HG03460 (cell line): Measurements from ENCODE around the gene PDZD7.
"Not testable (repeated sequence)": the region's sequence is repeated elsewhere in the genome, so short reads cannot be mapped to it uniquely, and the experiment has no call there.

ENCODE experiments used
- ATAC-seq: cut with Tn5 transposase; IDR thresholded peaks from one replicate; pipeline ENCODE4 v1.9.1; 2021; ENCODE audit not compliant: unreplicated experiment

PDZD7 gene

DNA sequence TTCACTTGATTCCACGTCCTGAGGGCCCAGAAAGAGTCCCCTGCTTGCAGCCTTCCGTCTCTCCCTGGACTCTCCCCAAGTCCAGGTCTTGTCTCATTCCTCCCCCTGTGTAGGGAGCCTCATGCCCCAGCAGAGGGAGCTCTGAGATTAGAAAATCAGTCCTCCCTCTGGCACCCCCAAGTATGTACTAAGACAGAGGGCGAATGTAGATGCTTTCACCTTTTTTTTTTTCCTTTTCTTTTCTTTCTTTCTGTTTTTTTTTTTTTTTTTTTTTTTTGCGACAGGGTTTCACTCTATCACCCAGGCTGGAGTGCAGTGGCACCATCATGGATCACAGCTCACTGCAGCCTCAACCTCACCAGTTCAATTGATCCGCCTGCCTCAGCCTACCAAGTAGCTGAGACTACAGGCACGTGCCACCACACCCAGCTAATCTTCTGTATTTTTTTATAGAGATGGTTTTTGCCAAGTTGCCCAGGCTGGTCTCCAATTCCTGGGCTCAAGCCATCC lies 10.4 kb upstream of the PDZD7 start:
- ATAC-seq: peak; percentile 67

DNA sequence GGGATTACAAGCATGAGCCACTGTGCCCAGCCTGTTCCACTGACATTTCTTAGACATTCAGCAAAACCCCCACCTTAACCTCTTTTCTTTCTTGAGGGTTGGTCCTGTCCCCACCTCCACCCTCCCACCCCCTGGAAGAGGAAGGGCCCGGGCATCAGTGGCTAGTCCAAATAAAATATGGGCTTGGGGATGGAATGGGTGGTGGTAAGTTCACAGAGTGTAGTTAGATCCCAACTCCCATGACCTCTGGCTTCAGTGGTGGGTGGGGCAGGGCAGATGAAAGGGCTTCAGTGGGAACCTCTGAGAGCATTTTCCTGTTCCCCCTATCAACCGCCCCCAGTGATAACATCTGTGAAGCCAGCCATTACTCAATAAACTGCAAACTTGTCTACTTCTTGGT lies 9.9 kb upstream of the PDZD7 start:
- no peak for ATAC-seq

DNA sequence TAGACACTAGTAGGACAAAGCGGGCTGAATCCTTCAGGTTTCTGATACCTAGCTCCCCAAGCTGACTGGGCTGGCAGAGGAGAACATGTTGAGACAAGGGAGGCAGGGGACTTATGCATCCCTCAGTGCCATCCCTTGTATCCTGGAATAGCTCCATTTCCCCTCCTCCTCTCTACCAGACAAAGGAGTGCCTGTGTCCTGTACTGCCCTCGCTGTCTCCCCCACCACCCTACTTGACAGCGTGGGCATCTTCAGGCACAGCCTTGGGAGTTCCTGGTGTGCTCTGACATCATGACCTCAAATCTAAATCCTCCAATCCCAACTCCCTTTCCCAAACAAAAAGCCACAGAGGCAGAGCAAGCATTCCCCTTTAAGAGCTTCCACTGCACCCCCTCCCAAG lies 9.1 kb upstream of the PDZD7 start:
- no peak for ATAC-seq

DNA sequence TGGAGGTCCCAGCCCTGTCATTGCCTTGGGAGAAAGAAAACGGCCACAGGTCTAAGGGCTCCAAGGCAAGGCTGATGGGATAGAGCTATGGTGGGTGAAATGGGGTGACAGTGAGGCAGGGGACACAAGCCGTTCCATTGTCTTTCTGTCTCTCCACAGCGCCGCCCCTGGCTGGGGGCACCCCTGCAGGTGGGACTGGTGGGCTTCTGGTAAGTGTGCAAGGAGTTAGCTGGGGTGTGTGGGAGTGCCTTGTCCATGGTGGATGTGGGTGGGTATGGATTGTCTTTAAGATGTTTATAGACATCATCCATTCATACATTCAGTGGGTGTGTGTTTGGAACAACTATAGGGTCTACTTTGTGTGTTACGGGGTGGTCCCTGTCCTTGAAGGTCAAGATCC lies 7.6 kb upstream of the PDZD7 start:
- ATAC-seq: no peak

DNA sequence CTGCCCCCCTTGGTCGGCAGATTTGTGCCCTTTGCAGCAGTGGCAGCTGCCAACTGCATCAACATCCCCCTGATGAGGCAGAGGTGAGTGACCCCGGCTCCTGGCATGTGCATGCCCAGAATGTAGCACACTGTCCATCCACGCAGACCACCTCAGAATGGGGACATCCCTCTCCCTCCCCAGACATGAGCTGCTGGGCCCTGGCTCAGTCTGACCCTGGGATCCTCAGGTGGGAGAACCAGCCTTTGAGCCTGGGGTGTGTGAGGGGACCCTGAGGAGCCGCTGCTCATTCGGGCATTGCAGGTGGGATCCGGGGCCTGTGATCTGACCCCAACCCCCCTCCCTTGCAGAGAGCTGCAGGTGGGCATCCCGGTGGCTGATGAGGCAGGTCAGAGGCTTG lies 5.8 kb upstream of the PDZD7 start:
- no peak for ATAC-seq

DNA sequence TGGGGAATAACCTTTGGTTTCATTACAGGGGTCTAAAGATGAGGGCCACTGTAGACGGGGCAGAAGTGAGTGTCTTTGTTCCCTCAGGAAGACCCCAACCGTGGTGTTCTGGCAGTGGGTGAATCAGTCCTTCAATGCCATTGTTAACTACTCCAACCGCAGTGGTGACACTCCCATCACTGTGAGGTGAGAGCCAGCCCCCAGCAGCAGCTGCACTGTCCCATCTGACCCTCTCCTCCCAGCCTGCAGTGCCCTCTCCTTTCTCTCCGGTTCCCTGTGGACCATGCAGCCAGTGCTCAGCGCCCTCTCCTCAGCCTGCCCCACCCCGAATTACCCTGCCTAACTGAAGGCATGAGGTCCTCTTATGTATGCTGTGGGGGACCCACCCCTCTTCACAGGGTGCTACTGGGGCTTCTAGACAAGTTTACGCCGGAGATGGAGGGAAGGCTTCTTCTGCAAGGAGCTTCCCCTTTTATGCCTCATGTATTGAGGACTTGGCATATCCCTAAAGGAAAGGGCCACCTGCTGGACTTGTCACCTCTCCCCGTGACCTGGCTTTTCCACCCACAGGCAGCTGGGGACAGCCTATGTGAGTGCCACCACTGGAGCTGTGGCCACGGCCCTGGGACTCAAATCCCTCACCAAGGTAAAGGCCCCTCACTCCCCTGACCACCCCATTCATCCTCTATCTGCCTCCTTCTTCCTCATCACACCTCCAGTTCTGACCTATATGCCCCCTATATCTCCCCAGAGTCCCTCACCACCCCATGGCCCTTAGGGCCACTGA lies 5.2 kb upstream of the PDZD7 start:
- ATAC-seq: no peak

DNA sequence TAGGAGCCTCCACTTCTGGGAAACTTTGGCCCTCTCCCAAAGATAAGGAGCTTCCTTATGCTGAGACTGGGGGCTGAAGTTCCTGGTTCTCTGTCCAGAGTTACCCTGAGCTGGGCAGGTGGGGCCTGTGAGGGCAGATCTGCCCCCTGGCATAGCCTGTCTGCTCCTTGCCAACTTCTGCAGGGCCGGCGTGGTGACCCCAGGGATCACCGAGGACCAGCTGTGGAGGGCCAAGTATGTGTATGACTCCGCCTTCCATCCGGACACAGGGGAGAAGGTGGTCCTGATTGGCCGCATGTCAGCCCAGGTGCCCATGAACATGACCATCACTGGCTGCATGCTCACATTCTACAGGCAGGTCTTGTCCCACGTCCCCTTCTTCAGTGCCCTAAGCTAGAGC lies 4.4 kb upstream of the PDZD7 start:
- no peak for ATAC-seq

DNA sequence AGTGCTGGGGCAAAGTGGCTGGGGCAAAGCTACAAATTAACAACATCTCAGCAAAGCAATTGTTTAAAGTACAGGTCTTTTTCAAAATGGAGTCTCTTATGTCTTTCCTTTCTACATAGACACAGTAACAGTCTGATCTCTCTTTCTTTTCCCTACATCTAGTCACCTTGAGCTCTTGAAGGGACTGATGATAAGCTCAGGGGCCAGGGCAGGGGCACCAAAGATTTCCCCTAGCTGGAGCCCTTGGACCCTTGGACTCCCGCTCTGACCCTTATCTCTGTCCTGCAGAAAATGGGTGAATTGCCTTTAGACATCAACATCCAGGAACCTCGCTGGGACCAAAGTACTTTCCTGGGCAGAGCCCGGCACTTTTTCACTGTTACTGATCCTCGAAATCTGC lies 3.5 kb upstream of the PDZD7 start:
- not testable (repeated sequence) for ATAC-seq

DNA sequence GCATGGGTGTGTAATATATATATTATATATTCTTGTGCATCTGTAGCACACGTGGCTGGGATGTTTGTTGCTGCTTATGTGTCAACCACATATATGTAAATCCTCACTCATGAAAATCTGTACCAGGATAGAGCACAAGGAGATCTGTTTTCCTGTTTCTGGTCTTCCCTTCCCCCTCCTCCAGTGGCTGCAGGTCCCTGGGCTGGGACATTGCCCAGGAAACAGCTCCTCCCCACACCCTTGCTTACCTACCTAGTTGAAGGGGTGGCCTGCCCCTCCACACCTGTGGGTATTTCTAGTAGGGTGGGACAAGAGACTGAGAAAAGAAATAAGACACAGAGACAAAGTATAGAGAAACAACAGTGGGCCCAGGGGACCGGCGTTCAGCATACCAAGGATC lies 2.3 kb upstream of the PDZD7 start:
- no peak for ATAC-seq

DNA sequence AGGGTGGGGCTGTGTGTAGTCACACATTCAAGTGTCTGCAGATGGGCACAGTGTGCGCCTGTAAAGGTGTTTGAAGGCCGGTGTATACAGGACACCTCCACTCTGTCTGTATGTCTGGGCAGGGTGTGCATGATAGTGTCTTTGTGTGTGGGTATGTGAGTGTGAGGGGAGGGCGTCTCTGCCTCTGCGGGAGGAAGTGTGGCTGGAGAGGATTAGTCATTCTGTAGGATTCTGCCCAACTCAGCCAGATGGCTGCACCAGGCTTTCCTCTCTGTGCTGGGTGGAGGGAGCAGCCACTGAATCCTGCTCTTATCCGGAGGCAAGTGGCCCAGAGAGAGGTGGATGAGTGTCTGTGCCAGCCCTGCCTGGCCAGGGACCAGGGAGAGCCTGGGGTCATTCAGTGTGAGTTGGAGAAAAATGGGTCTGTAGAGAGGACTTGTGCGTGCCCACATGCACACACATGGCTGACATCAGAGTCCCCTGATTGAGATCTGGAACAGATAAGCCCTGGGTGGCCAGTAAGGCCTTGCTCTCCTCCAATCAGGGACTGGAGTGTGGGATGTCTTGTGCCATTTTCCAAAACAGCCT lies 1.8 kb upstream of the PDZD7 start:
- ATAC-seq: no peak

DNA sequence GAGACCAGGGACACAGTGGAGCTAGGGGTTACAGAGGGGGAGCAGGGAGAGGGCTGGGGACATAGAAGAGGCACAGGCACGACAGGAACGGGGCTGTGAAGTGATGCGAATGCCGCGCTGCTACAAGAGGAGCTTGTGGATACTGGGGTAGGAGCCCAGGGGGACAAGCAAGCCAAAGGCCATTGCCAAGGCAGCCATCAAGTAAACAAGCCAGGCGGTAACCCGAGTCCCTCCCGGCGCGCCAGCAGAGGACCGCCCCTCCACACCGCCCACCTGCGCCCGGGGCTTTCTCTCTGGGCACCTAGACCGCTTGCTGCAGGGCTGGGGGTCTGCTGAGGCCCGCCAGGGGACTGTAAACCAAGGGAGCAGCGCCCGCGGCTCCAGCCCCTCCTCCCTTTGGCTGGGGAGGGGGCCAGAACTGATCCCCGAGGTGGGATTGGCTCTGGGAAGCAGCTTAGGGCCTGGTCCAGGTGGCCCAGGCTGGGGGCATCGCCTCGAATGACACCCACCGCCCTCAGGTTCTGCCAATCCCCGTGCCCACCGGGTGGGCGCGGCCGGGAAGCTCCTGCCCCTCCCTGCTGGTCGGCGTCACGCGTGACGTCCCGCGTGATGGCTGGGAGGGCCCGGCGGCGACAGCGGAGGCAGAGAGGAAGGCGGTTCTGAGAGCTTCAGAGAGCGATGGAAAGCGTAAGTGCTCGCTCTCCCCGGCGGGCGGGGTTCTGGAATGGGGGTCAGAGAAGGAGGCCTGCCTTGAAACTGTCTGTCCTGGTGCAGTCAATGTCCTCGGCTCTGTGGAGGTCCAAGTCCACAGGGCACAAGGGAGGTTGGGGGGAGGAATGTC lies 1.1 kb upstream of the PDZD7 start:
- ATAC-seq: no peak

DNA sequence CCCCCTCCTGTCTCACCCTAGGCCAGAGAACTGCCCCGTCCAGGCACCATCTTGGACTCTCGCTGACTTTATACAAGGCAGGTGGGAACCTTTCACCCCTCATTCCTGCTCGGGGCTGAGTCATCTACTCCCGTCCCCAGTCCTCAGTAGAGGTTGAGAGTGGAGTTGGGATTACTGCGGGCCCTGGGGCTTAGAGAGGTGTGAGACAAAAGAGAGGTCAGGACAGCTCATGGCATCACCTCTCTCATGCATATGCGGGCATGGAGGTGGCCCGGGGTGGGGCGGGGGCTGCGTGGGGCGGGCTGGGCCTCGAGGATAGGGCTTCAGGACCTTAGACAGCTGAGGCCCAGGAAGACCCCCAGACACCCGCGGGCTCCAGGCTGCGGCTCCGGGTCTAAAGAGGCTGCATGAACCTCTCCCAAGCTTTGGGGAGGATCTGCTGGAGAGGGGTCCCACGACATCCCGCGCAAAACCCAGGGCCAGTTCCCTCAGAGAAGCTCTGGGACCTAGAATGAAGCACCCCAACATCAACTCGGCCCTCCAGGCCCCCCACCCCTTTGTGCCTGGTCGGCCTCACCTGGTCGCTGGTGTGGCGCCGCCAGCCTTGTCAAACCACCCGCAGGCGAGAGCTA lies 317 bp downstream of the PDZD7 start:
- ATAC-seq: no peak

DNA sequence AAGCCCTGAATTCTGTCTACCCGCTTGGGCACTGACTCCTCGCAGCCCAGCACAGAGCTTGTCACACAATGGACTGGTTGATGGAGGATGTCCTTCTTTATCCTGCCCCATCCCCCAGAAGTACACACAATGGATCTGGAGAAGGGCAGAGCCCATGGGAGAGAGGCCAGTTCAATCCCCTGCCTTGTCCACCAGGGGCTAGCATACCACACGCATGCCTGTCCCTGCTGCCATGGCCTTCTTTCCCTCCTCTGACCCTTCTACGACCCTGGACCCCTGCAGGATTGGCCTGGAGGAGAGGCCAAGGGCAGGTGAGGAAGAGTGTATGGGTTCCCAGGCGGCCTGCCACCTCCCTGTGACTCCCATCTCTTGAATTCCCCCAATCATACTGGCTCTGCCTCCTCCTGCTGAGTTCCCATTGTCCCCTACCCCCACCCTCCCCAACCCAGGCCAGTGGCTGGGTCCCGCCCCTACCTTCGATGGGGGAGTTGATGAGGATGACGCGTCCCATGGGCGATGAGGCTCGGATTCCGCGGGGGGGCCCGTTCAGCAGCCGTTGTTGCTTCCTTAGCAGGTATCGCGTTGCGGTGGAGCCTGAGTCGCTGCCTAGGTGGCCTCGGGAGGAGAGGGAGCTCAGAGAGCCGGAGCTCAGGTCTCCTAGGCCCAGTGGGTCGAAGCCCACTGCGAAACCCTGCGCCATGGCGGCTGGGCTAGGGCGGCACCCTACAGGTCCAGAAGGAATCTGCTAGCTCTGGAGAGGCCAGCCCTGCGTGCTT lies 1.2 kb downstream of the PDZD7 start:
- ATAC-seq: no peak

DNA sequence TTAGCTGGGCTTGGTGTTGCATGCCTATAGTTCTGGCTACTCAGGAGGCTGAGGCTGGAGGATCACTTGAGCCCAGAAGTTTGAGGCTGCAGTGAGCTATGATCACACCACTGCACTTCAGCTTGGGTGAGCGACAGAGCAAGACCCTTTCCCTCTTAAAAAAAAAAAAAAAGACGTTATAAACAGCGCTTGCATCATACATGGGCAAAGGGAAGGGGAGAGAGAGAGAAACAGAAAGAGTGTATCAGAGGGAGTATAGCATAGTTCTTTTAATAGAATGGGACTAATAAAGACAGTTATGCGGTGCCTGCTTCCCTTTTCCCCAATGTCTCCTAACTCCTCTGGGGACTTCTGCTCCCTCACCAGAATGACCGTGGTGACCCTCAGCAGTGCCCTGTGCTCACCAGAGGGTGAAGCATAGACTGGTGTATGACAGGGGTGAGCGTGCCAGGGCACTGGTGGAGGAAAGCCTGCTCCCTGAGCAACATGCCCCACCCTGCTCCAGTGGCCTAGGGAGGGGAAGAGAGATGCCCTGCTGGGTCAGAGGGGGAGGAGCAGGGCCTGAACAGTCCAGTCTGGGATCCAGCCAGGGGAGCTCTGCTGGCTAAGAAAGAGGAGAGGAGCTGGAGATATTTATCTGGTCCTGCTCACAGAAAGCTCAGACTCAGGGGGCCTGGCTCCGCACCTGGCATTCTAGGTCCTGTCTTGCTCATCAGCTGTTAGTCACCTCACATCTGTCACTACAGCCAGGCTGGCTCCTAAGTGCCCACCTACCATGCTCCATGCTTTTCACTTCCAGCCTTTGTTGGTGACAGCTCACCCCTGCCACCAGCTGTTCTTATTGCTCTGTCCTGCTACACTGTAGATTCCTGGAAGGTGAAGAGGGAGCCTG lies 2.2 kb downstream of the PDZD7 start:
- no peak for ATAC-seq

DNA sequence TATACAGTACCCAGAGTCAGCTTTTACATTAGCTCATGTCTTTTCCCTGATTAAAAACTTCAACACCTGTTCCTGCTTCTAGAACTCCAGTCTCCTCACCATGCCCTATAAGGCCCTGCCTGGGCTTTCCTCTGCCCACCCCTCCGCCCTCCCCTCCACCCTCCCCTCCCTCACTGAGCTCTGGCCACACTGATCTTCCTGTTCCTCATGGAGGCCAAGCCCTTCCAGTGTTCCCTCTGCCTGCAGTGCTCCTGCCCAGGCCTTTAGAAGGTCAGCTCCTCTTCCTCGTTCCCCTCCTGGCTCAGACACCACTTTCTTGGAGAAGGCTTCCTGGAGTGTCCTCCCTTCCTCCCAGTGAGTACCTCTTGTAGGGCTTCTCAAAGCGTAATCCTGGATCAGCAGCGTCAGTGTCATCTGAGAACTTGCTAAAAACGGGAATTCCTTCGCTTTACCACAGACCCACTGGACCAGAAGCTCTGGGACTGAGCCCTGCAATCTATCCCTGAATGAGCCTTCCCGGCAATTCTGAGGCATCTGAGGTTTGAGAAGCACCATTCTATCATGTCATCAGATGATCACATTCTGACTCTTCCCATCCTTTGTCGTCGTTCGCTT lies 3.7 kb downstream of the PDZD7 start:
- no peak for ATAC-seq

DNA sequence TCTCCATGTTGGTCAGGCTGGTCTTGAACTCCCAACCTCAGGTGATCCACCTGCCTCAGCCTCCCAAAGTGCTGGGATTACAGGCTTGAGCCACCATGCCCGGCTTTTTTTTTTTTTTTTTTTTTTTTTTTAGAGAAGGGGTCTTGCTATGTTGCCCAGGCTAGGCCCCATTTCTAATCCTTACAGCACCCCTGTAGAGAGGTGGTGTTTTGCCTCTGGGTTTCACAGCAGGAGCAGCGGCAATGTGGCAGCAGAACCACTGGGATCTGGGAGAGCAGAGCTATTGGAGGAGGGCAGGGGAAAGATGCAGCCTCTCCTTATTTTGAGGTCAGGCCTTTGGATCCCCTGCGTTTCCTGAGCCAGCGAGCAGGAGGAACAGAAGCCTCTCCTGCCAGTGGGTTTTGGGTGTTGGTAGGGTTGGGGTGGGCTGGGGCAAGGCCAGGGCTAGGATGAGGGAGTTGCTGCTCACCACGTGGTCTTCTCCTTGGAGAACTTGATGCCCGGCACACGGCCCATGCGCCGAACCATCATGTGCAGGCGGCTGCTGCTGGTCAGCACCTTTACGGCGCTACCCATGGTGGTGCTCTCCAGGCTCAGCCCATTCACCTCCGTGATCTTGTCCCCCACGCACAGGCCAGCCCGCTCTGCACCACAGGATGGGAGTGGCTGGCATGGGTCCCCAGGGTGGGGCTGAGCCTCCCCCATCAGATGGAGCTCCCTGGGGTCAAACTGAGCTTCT lies 7.8 kb downstream of the PDZD7 start:
- no peak for ATAC-seq

DNA sequence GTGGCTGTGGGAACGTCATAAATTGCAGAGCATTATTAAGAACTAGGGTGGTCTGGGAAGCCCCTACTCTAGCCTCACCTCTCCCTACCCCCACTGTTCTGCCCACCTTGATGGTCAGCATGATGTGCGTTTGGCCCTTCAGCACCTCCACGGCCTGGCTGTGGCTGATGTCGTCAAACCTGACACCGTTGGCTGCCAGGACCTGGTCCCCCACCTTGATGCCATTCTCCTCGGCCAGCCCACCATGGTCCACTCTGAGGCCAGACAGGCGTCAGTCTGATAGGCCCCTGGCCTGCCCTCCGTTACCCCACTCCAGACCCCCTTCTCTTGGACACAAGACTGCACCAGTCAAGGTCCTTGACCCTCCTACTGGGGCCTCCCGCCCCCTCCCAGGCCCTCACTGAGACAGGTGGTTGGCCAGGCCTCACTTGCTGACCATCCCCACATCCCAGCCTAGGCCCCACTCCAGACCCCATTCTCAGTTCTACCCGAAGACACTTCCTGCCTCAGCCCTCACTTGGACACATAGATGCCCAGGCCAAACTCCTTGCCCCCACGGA lies 9.2 kb downstream of the PDZD7 start:
- no peak for ATAC-seq

DNA sequence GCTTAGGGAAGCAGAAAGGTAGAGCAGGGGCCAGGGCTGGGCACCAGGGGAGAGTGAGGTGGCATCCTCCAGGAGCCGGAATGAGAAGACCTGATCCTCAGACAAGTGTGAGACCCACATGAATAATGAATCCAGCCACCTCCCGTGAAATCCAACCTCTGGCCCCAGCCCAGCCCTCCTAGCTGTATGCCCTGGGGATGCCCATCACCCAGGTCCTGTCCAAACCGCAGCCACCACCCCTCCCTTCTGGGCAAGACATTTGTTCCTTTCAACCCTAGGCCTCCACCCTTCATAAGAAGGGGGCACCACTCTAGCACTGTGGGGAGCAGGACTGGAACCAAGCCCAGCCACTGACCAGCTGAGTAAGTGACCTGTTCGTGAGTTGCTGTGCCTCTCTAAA lies 9.7 kb downstream of the PDZD7 start:
- ATAC-seq: no peak
